Measurements from ENCODE around the gene TSPAN16.

Gene TSPAN16

GRCh38 chr19:11268783-11269267 is 27.1 kb upstream of the TSPAN16 start:
- peak; percentile 66 for DNase-seq (ENCODE audit: low read depth)

GRCh38 chr19:11269408-11269807 is 26.6 kb upstream of the TSPAN16 start:
- peak; percentile 47 for DNase-seq (ENCODE audit: low read depth)

- no peak for DNase-seq (ENCODE audit: low read depth)
These were observed 22.7 kb upstream of the TSPAN16 start for GRCh38 chr19:11273296-11273695.

GRCh38 chr19:11273989-11274388 is 22.0 kb upstream of the TSPAN16 start:
- no peak for DNase-seq (ENCODE audit: low read depth)

GRCh38 chr19:11274533-11275086 is 21.4 kb upstream of the TSPAN16 start:
- DNase-seq (ENCODE audit: low read depth) = no peak

- no peak for DNase-seq (ENCODE audit: low read depth)
These were observed 17.3 kb upstream of the TSPAN16 start for GRCh38 chr19:11278670-11279069.

- no peak for DNase-seq (ENCODE audit: low read depth)
These were observed 16.3 kb upstream of the TSPAN16 start for GRCh38 chr19:11279505-11280236.

GRCh38 chr19:11281356-11282049 is 14.5 kb upstream of the TSPAN16 start:
- DNase-seq (ENCODE audit: low read depth) = no peak

- no peak for DNase-seq (ENCODE audit: low read depth)
These were observed 11.4 kb upstream of the TSPAN16 start for GRCh38 chr19:11284515-11284914.

GRCh38 chr19:11286312-11286974 is 9.5 kb upstream of the TSPAN16 start:
- DNase-seq (ENCODE audit: low read depth) = no peak

GRCh38 chr19:11288349-11288748 is 7.6 kb upstream of the TSPAN16 start:
- no peak for DNase-seq (ENCODE audit: low read depth)

- DNase-seq (ENCODE audit: low read depth) = no peak
These were observed 5.7 kb upstream of the TSPAN16 start for GRCh38 chr19:11290256-11290655.

- DNase-seq (ENCODE audit: low read depth) = no peak
These were observed 4.5 kb upstream of the TSPAN16 start for GRCh38 chr19:11291415-11291814.

- no peak for DNase-seq (ENCODE audit: low read depth)
These were observed 4.0 kb upstream of the TSPAN16 start for GRCh38 chr19:11291991-11292390.

GRCh38 chr19:11293433-11294389 is 2.2 kb upstream of the TSPAN16 start:
- DNase-seq (ENCODE audit: low read depth) = peak; percentile 92

GRCh38 chr19:11295180-11295579 is 780 bp upstream of the TSPAN16 start:
- DNase-seq (ENCODE audit: low read depth) = no peak

- no peak for DNase-seq (ENCODE audit: low read depth)
These were observed 304 bp downstream of the TSPAN16 start for GRCh38 chr19:11296264-11296663.

- DNase-seq (ENCODE audit: low read depth) = no peak
These were observed 4.2 kb downstream of the TSPAN16 start for GRCh38 chr19:11299946-11300810.

GRCh38 chr19:11300811-11301120 is 4.8 kb downstream of the TSPAN16 start:
- DNase-seq (ENCODE audit: low read depth) = no peak

GRCh38 chr19:11304936-11305335 is 9.0 kb downstream of the TSPAN16 start:
- no peak for DNase-seq (ENCODE audit: low read depth)

- DNase-seq (ENCODE audit: low read depth) = no peak
These were observed 10.4 kb downstream of the TSPAN16 start for GRCh38 chr19:11306337-11306736.
